DOHH2 (cell line): Measurements from ENCODE around the gene SRPX.

ENCODE experiments used
- H3F3A ChIP-seq: fragments of 200-600 bp; sonication (generic), shearing (Covaris generic); 2 replicates; pipeline ENCODE4 v1.6.0; 2016; ENCODE audit warnings: antibody characterized with exemption, mild to moderate bottlenecking; ENCODE audit not compliant: control insufficient read depth, insufficient read depth
- H3K27ac ChIP-seq: fragments of 200-600 bp; sonication (generic); 2 replicates; pipeline ENCODE4 v1.5.1; 2014; ENCODE audit warnings: low read depth, mild to moderate bottlenecking, low read length, moderate library complexity
- H3K27me3 ChIP-seq: fragments of 200-600 bp; sonication (generic); 2 replicates; pipeline ENCODE4 v1.6.1; 2014; ENCODE audit warnings: mild to moderate bottlenecking, low read length, mixed read lengths; ENCODE audit not compliant: control insufficient read depth
- H3K36me3 ChIP-seq: fragments of 200-600 bp; sonication (generic); 2 replicates; pipeline ENCODE4 v1.6.1; 2014; ENCODE audit warnings: mild to moderate bottlenecking, low read length, moderate library complexity, mixed read lengths; ENCODE audit not compliant: control insufficient read depth
- H3K4me1 ChIP-seq: fragments of 200-600 bp; sonication (generic); 2 replicates; pipeline ENCODE4 v1.6.1; 2014; ENCODE audit warnings: mild to moderate bottlenecking, low read length, mixed read lengths; ENCODE audit not compliant: control insufficient read depth
- H3K4me2 ChIP-seq: fragments of 200-600 bp; sonication (generic); 2 replicates; pipeline ENCODE4 v1.6.0; 2014; ENCODE audit warnings: mild to moderate bottlenecking, low read length, moderate library complexity
- H3K4me3 ChIP-seq: fragments of 200-600 bp; sonication (generic); 2 replicates; pipeline ENCODE4 v1.5.1; 2014; ENCODE audit warnings: mild to moderate bottlenecking, low read length, mixed read lengths
- H3K79me2 ChIP-seq: fragments of 200-600 bp; sonication (generic); 2 replicates; pipeline ENCODE4 v1.6.1; 2014; ENCODE audit warnings: mild to moderate bottlenecking, low read length, mixed read lengths; ENCODE audit not compliant: control insufficient read depth
- H3K9me2 ChIP-seq: fragments of 200-600 bp; sonication (generic); replicated peaks from 2 replicates; pipeline ENCODE4 v1.6.1; 2014; ENCODE audit warnings: mild to moderate bottlenecking, low read length, mixed read lengths; ENCODE audit not compliant: control insufficient read depth
- H3K9me3 ChIP-seq: fragments of 200-600 bp; sonication (generic); 2 replicates; pipeline ENCODE4 v1.6.1; 2014; ENCODE audit warnings: antibody characterized with exemption, low read length, mixed read lengths; ENCODE audit not compliant: control insufficient read depth, insufficient read depth
- H4K20me1 ChIP-seq: fragments of 200-600 bp; sonication (generic); 2 replicates; pipeline ENCODE4 v1.6.0; 2014; ENCODE audit warnings: low read depth, mild to moderate bottlenecking, antibody characterized with exemption, low read length, moderate library complexity; ENCODE audit not compliant: control insufficient read depth, insufficient read depth
- EZH2phosphoT487 ChIP-seq: fragments of 200-600 bp; sonication (generic); IDR thresholded peaks from 2 replicates; pipeline ENCODE4 v1.6.1; 2017; ENCODE audit warnings: borderline replicate concordance, mild to moderate bottlenecking, antibody characterized with exemption, low read length, moderate library complexity, mixed read lengths
- TF ChIP-seq, protein P1 (sequence below): fragments of 200-600 bp; sonication (generic); IDR thresholded peaks from one replicate; pipeline ENCODE4 v1.5.1; 2014; ENCODE audit warnings: antibody characterized with exemption, mild to moderate bottlenecking, low read depth, low read length; ENCODE audit not compliant: poor library complexity, severe bottlenecking

The SRPX gene

DNA sequence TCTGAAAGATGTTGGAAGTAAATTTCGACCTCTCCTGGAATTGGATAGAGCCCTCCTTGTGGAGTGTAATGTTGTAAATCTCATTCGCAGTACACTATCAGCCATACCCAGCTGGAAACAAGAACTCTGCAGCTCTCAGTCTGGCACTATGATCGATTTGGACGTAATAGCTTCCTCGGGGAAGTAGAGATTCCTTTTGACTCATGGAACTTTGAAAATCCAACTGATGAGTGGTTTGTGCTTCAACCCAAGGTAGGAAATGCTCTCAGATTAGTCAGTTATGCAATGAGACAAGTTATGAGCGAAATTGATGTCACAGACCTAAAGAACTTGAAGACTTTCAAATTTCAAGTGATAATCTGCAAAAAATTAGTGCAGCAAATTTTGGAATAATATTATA lies 110.4 kb downstream of the SRPX start:
- TF ChIP-seq, protein P1, sequence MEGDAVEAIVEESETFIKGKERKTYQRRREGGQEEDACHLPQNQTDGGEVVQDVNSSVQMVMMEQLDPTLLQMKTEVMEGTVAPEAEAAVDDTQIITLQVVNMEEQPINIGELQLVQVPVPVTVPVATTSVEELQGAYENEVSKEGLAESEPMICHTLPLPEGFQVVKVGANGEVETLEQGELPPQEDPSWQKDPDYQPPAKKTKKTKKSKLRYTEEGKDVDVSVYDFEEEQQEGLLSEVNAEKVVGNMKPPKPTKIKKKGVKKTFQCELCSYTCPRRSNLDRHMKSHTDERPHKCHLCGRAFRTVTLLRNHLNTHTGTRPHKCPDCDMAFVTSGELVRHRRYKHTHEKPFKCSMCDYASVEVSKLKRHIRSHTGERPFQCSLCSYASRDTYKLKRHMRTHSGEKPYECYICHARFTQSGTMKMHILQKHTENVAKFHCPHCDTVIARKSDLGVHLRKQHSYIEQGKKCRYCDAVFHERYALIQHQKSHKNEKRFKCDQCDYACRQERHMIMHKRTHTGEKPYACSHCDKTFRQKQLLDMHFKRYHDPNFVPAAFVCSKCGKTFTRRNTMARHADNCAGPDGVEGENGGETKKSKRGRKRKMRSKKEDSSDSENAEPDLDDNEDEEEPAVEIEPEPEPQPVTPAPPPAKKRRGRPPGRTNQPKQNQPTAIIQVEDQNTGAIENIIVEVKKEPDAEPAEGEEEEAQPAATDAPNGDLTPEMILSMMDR: no peak
- TF ChIP-seq EZH2phosphoT487: no peak

DNA sequence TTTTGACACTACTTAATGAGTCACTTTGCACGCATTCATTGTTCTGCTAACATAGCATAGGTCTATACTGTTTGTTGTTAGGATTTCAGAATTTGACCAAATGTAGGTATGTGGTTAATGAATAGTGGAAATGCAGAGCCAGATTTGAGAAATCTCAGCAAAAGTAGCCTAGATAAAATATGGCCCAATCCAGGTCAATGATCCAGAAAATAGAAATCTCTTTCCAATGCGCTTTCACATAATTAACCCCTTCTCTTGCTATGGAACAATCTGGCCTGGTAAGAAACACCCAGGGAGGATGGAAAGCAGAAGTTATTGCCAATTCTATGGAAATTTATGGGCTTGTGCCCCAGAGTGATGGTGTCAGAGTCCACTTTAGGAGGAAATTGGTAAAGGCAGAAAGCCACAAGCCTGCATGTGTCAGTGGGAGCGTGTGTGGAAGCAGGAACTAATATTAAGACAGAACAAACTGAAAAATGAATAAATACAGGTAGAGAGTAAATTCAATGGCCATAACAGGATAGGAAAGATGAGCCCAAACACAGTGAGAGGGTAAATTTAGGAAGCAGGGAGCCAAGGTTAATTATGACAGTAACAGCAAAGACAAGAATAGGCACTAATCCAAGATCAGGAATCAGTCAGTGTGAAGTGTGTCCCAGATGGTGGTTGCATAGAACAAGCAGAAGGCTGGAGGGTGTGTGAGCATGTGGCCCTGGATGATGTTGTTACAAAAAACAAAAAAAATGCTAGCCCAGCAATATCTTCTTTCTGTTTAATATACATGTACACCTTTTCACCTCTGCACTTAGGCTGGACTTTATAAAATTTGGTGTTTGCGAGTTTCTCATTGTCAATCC lies 111.4 kb downstream of the SRPX start:
- Histone ChIP-seq H3K9me2 (no peaks in the 10 kb centered on the region), H3K4me2 (no peak overlapping the region), H3F3A (no peaks in the 10 kb centered on the region), H3K4me3 (no peak overlapping the region), H3K79me2 (no peaks in the 10 kb centered on the region), H3K27ac (no peak overlapping the region), H3K9me3 (no peaks in the 10 kb centered on the region), H3K4me1 (no peaks in the 10 kb centered on the region), H3K36me3 (no peaks in the 10 kb centered on the region), H4K20me1 (no peaks in the 10 kb centered on the region), H3K27me3 (no peaks in the 10 kb centered on the region)
- TF ChIP-seq, protein P1: no peak
- TF ChIP-seq EZH2phosphoT487: no peak

More for the DNA sequence above, 110.4 kb downstream of the SRPX start:
- H3K4me2 ChIP-seq: no peak overlapping the region
- no peaks in the 10 kb centered on the region for H3K36me3 ChIP-seq
- H4K20me1 ChIP-seq: no peaks in the 10 kb centered on the region
- no peaks in the 10 kb centered on the region for H3K9me3 ChIP-seq
- no peaks in the 10 kb centered on the region for H3F3A ChIP-seq
- H3K79me2 ChIP-seq: no peaks in the 10 kb centered on the region
- H3K9me2 ChIP-seq: no peaks in the 10 kb centered on the region
- H3K4me1 ChIP-seq: no peaks in the 10 kb centered on the region
- no peak overlapping the region for H3K27ac ChIP-seq
- H3K27me3 ChIP-seq: no peaks in the 10 kb centered on the region
- H3K4me3 ChIP-seq: no peak overlapping the region

DNA sequence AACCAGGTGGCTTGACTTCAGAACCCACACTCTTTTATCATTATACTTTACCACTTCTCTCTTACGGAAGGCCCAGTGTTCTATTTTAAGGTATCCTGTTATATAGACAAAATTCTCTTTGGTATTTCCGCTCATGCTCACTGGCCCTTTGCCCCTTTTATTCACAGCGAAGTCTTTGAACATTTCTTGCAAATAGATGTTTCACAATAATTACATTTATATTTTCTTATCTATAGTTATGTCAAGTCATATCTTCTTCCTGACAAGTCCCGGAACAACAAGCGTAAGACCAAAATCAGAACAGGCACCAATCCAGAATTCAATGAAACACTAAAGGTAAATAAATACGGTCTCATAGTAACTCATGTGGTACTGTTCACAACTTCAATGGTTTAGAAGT lies 112.3 kb downstream of the SRPX start:
- Histone ChIP-seq H3K36me3 (no peaks in the 10 kb centered on the region), H3K4me2 (no peak overlapping the region), H3K9me3 (no peaks in the 10 kb centered on the region), H3K79me2 (no peaks in the 10 kb centered on the region), H3K27ac (no peak overlapping the region), H3K9me2 (no peaks in the 10 kb centered on the region), H3K27me3 (no peaks in the 10 kb centered on the region), H3K4me3 (no peak overlapping the region), H4K20me1 (no peaks in the 10 kb centered on the region), H3K4me1 (no peaks in the 10 kb centered on the region), H3F3A (no peaks in the 10 kb centered on the region)
- TF ChIP-seq, protein P1: no peak
- no peak for TF ChIP-seq EZH2phosphoT487
